ENCODE data around the gene ROR1.

Gene ROR1

GRCh38 chr1:64010316-64010715 is 236.5 kb downstream of the ROR1 start:
- no peaks in the 10 kb centered on the region for H3K9me3 ChIP-seq
- H3K4me3 ChIP-seq = no peak overlapping the region
- H3K27me3 ChIP-seq (ENCODE audit: low read depth) = no peaks in the 10 kb centered on the region
- no peaks in the 10 kb centered on the region for H3K36me3 ChIP-seq (replicated peaks)
- H3K4me1 ChIP-seq = no peaks in the 10 kb centered on the region
- no peak for DNase-seq (ENCODE audit: low spot score in 2 of 2)
- in situ Hi-C loops (cut with MboI; ENCODE audit: low sequenced_read_pairs) = no loop called here

GRCh38 chr1:64013395-64013794 is 239.6 kb downstream of the ROR1 start:
- no peak overlapping the region for H3K4me3 ChIP-seq
- no peaks in the 10 kb centered on the region for H3K27me3 ChIP-seq (ENCODE audit: low read depth)
- in situ Hi-C loops (cut with MboI; ENCODE audit: low sequenced_read_pairs) = no loop called here
- DNase-seq (ENCODE audit: low spot score in 2 of 2) = no peak
- H3K9me3 ChIP-seq = no peaks in the 10 kb centered on the region
- H3K4me1 ChIP-seq = no peaks in the 10 kb centered on the region
- no peaks in the 10 kb centered on the region for H3K36me3 ChIP-seq (replicated peaks)

- Histone ChIP-seq H3K27me3 (ENCODE audit: low read depth) (no peaks in the 10 kb centered on the region), H3K4me3 (no peak overlapping the region), H3K36me3 (replicated peaks) (no peaks in the 10 kb centered on the region), H3K9me3 (no peaks in the 10 kb centered on the region), H3K4me1 (no peaks in the 10 kb centered on the region)
- in situ Hi-C loops (cut with MboI; ENCODE audit: low sequenced_read_pairs) = no loop called here
- DNase-seq (ENCODE audit: low spot score in 2 of 2) = no peak
These were observed 246.0 kb downstream of the ROR1 start for GRCh38 chr1:64019818-64020217.

- DNase-seq (ENCODE audit: low spot score in 2 of 2) = no peak
- in situ Hi-C loops (cut with MboI; ENCODE audit: low sequenced_read_pairs) = no loop called here
- Histone ChIP-seq H3K9me3 (no peaks in the 10 kb centered on the region), H3K36me3 (replicated peaks) (no peaks in the 10 kb centered on the region), H3K4me3 (no peak overlapping the region), H3K4me1 (no peaks in the 10 kb centered on the region), H3K27me3 (ENCODE audit: low read depth) (no peaks in the 10 kb centered on the region)
These were observed 247.2 kb downstream of the ROR1 start for GRCh38 chr1:64021066-64021465.

GRCh38 chr1:64025051-64025450 is 251.2 kb downstream of the ROR1 start:
- H3K4me1 ChIP-seq = no peaks in the 10 kb centered on the region
- H3K27me3 ChIP-seq (ENCODE audit: low read depth) = no peaks in the 10 kb centered on the region
- no peak overlapping the region for H3K4me3 ChIP-seq
- DNase-seq (ENCODE audit: low spot score in 2 of 2) = no peak
- no peaks in the 10 kb centered on the region for H3K36me3 ChIP-seq (replicated peaks)
- in situ Hi-C loops (cut with MboI; ENCODE audit: low sequenced_read_pairs) = no loop called here
- H3K9me3 ChIP-seq = no peaks in the 10 kb centered on the region

GRCh38 chr1:64029037-64029436 is 255.2 kb downstream of the ROR1 start:
- no peaks in the 10 kb centered on the region for H3K27me3 ChIP-seq (ENCODE audit: low read depth)
- H3K9me3 ChIP-seq = no peaks in the 10 kb centered on the region
- no peaks in the 10 kb centered on the region for H3K4me1 ChIP-seq
- no peak for DNase-seq (ENCODE audit: low spot score in 2 of 2)
- in situ Hi-C loops (cut with MboI; ENCODE audit: low sequenced_read_pairs) = no loop called here
- no peak overlapping the region for H3K4me3 ChIP-seq
- H3K36me3 ChIP-seq (replicated peaks) = no peaks in the 10 kb centered on the region

- Histone ChIP-seq H3K4me3 (no peak overlapping the region), H3K27me3 (ENCODE audit: low read depth) (no peaks in the 10 kb centered on the region), H3K36me3 (replicated peaks) (no peaks in the 10 kb centered on the region), H3K9me3 (no peaks in the 10 kb centered on the region), H3K4me1 (no peaks in the 10 kb centered on the region)
- in situ Hi-C loops (cut with MboI; ENCODE audit: low sequenced_read_pairs) = no loop called here
- DNase-seq (ENCODE audit: low spot score in 2 of 2) = no peak
These were observed 256.6 kb downstream of the ROR1 start for GRCh38 chr1:64030411-64030810.

- no peak overlapping the region for H3K4me3 ChIP-seq
- in situ Hi-C loops (cut with MboI; ENCODE audit: low sequenced_read_pairs) = no loop called here
- no peaks in the 10 kb centered on the region for H3K4me1 ChIP-seq
- no peaks in the 10 kb centered on the region for H3K27me3 ChIP-seq (ENCODE audit: low read depth)
- no peaks in the 10 kb centered on the region for H3K36me3 ChIP-seq (replicated peaks)
- DNase-seq (ENCODE audit: low spot score in 2 of 2) = no peak
- no peaks in the 10 kb centered on the region for H3K9me3 ChIP-seq
These were observed 257.4 kb downstream of the ROR1 start for GRCh38 chr1:64031236-64031635.

- no peaks in the 10 kb centered on the region for H3K36me3 ChIP-seq (replicated peaks)
- DNase-seq (ENCODE audit: low spot score in 2 of 2) = no peak
- in situ Hi-C loops (cut with MboI; ENCODE audit: low sequenced_read_pairs) = no loop called here
- H3K4me1 ChIP-seq = no peaks in the 10 kb centered on the region
- no peaks in the 10 kb centered on the region for H3K9me3 ChIP-seq
- H3K4me3 ChIP-seq = no peak overlapping the region
- H3K27me3 ChIP-seq (ENCODE audit: low read depth) = no peaks in the 10 kb centered on the region
These were observed 259.9 kb downstream of the ROR1 start for GRCh38 chr1:64033667-64034220.

GRCh38 chr1:64036549-64036948 is 262.7 kb downstream of the ROR1 start:
- no peaks in the 10 kb centered on the region for H3K4me1 ChIP-seq
- no peaks in the 10 kb centered on the region for H3K36me3 ChIP-seq (replicated peaks)
- DNase-seq (ENCODE audit: low spot score in 2 of 2) = no peak
- no peaks in the 10 kb centered on the region for H3K9me3 ChIP-seq
- H3K4me3 ChIP-seq = no peak overlapping the region
- in situ Hi-C loops (cut with MboI; ENCODE audit: low sequenced_read_pairs) = no loop called here
- H3K27me3 ChIP-seq (ENCODE audit: low read depth) = no peaks in the 10 kb centered on the region

- in situ Hi-C loops (cut with MboI; ENCODE audit: low sequenced_read_pairs) = no loop called here
- DNase-seq (ENCODE audit: low spot score in 2 of 2) = no peak
- Histone ChIP-seq H3K9me3 (no peaks in the 10 kb centered on the region), H3K4me1 (no peaks in the 10 kb centered on the region), H3K36me3 (replicated peaks) (no peaks in the 10 kb centered on the region), H3K27me3 (ENCODE audit: low read depth) (no peaks in the 10 kb centered on the region), H3K4me3 (no peak overlapping the region)
These were observed 264.3 kb downstream of the ROR1 start for GRCh38 chr1:64038119-64038518.

GRCh38 chr1:64038965-64039364 is 265.1 kb downstream of the ROR1 start:
- no peaks in the 10 kb centered on the region for H3K36me3 ChIP-seq (replicated peaks)
- H3K4me1 ChIP-seq = no peaks in the 10 kb centered on the region
- in situ Hi-C loops (cut with MboI; ENCODE audit: low sequenced_read_pairs) = no loop called here
- no peaks in the 10 kb centered on the region for H3K27me3 ChIP-seq (ENCODE audit: low read depth)
- no peak for DNase-seq (ENCODE audit: low spot score in 2 of 2)
- H3K4me3 ChIP-seq = no peak overlapping the region
- H3K9me3 ChIP-seq = no peaks in the 10 kb centered on the region

GRCh38 chr1:64039390-64039926 is 265.6 kb downstream of the ROR1 start:
- in situ Hi-C loops (cut with MboI; ENCODE audit: low sequenced_read_pairs) = no loop called here
- DNase-seq (ENCODE audit: low spot score in 2 of 2) = peak; percentile 9 to 19
- Histone ChIP-seq H3K4me1 (no peaks in the 10 kb centered on the region), H3K4me3 (no peak overlapping the region), H3K27me3 (ENCODE audit: low read depth) (no peaks in the 10 kb centered on the region; the same call in 1 of the 2 replicates), H3K9me3 (no peaks in the 10 kb centered on the region), H3K36me3 (replicated peaks) (no peaks in the 10 kb centered on the region)

GRCh38 chr1:64041371-64042131 is 267.7 kb downstream of the ROR1 start:
- Histone ChIP-seq H3K36me3 (replicated peaks) (no peaks in the 10 kb centered on the region), H3K4me3 (no peak overlapping the region), H3K4me1 (no peaks in the 10 kb centered on the region), H3K9me3 (no peaks in the 10 kb centered on the region), H3K27me3 (ENCODE audit: low read depth) (no peaks in the 10 kb centered on the region; the same call in none of the 2 replicates)
- in situ Hi-C loops (cut with MboI; ENCODE audit: low sequenced_read_pairs) = no loop called here
- no peak for DNase-seq (ENCODE audit: low spot score in 2 of 2)

Measured in HAP-1 (cell line).